Renal cortical epithelial cell (primary cell): ENCODE data around the gene KIRREL3. TPM values are rescaled to one million over a fixed set of nuclear protein-coding genes. Genes with fewer than 3 reads are reported as not detected.
A peak's percentile ranks its signal among the peaks of the same experiment; 100 is the strongest.

Source experiments
- DNase-seq: peaks from one replicate; pipeline ENCODE4 v3.0.0-alpha.2; 2011; ENCODE audit warnings: low read depth
- total RNA-seq: library from RNA; depleted of rRNA; stranded (reverse); fragments of >200 nt; gene quantifications from 2 replicates; pipeline ENCODE4 v1.2.3, GENCODE V29; 2014

The KIRREL3 gene
- total RNA-seq, 1 donor from 2014 or later: 0.10 TPM

GRCh38 chr11:126443120-126443519 lies 557.5 kb downstream of the KIRREL3 start:
- DNase-seq: no peak

- DNase-seq: peak; percentile 33
These were observed 559.6 kb downstream of the KIRREL3 start for GRCh38 chr11:126440792-126441514.

- DNase-seq: no peak
These were observed 560.3 kb downstream of the KIRREL3 start for GRCh38 chr11:126440276-126440675.

DNA sequence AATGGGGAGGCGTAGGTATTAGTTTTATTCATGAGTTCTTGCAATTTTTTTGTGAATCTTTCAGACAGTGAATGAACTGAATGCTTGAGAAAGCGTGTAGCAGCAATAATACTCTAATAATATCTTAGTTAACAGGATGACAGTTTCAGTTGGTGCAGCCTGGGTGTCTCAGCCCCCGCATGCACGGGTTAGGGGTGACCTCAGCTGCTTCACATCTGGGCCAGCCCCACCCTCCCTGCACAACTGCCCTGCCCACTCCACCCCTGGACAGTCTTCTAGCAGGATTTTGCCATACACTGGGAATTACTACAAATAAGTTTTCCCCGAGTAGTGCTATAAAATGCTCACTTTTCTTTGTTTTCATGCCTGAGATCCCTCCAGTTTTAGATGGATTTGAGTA lies 561.9 kb downstream of the KIRREL3 start:
- no peak for DNase-seq

GRCh38 chr11:126438272-126438671 lies 562.3 kb downstream of the KIRREL3 start:
- no peak for DNase-seq

DNA sequence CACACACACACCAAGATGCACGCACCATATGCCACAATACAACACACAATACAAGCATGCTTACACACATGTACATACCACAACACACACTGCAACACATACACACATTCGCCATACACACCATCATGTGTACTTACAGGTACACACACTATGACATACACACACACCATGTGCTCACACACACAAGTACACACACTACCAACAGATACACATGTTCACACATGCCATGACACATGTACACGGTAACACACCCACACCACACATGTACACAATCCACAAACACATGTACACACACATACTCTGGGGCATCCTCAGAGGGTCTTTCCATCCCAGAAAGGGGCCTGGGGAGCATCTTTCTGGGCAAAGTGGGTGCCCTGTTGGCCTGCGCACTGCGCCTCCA lies 562.8 kb downstream of the KIRREL3 start:
- DNase-seq: no peak

GRCh38 chr11:126436209-126436755 lies 564.3 kb downstream of the KIRREL3 start:
- DNase-seq: no peak

GRCh38 chr11:126434950-126435335 lies 565.6 kb downstream of the KIRREL3 start:
- DNase-seq: no peak

DNA sequence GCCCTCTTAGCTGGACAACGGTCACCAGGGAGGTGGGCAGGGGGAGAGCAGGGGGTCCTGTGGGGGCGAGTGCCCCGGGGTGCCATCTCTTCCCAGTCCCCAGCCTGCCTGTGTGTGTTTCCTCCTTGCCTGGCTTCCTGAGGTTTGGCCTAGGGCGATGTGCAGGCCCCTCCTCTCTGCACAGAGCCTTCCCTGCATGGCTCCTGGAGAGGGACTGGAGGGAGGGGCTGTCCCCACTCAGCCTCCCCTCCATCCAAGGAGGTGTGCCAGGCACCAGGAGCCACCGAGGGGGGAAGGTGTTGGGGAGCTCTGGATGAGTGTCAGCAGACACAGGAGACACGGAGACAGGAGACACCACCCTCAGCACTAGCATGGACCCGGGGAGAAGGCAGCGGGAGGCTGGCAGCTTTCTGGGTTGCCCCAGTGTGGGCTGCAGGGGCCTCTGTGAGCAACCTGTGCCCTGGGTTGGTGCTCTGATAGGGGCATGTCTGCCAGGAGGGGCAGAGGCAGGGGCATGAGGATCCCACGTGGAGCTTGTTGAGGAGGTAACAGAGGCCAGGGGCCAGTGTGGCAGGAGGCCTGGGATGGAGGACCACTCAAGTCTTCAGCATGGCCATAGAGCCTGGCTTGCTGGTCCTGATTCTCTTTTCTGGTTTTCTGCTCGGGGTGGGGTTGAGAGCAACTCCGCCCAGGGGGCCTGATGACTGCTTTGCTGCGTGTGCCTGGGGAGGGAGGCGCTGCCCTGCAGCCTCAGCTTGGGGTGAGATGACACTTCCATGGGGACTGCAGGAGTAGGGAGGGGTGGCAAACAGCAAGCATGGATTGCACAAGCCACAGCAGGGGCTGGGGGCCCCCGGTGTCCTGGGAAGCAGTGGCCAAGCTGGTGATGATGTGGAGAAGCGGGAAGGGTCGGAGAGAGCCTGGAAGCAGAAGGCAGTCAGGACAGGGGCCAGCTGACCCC lies 566.3 kb downstream of the KIRREL3 start:
- DNase-seq: no peak

DNA sequence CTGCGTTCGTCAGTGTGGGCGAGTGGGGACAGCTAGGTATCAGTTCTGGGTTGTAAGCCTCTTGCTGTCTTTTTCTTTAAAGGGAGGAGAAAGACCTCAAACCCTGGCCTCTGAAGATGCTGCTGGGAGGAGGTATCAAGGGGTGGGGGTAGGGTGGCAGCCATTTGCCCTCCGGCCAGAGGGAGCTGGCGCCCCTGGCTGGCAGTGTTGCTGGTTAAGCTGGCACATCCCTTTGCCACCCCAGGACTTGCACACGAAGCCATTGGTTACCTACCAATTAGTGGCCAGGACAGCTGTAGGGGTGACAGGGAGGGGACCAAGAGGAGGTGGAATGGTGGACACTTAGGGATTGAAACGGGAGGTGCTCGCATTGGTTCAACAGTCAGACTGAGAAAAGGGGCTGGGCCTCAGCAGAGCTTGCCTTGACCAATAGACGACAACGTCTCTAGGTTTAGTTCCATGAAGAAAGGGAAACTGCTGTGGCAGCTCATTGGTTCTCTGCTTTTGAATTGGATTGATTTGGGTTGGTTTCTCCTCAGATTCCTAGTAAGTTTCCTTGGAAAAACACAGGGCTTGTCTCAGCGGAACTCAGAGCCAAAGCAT lies 567.2 kb downstream of the KIRREL3 start:
- DNase-seq: no peak

DNA sequence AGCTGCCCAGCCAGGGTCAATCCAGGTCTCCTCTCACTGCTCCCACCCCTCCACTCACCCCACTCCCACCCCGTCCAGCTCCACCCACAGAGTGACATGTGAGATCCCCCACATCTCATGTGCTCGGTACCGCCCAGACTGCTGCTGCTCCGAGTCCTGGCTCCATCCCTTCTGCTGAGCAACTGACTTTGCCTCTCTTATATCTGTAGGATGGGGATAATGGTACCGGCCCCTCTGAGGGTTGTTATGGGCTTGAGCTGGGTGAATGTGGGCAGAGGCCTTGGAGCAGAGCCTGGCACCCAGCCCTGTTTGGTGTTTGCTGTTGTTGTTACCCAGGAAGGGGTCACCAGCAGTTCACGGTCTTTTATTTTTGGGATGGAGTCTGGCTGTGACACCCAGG lies 568.0 kb downstream of the KIRREL3 start:
- DNase-seq: no peak

DNA sequence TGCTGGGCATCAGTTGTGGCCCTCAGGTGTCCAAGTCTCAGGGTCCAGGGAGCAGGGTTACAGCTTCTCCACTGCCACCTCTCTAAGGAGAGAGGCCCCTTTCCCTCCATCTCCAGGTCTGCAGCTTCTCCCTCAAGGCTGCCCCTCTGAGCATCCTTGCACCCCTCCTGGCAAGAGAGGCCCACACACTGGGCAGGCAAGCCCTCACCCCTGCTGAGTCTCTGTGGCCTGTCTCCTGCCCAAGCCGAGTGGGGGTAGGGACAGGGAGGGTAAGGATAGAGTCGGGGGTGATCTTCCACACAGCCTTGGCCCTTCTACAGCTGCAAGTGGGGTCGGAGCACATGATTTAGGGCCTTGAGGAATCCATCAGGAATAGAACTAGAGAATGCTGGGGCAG lies 568.5 kb downstream of the KIRREL3 start:
- DNase-seq: no peak

DNA sequence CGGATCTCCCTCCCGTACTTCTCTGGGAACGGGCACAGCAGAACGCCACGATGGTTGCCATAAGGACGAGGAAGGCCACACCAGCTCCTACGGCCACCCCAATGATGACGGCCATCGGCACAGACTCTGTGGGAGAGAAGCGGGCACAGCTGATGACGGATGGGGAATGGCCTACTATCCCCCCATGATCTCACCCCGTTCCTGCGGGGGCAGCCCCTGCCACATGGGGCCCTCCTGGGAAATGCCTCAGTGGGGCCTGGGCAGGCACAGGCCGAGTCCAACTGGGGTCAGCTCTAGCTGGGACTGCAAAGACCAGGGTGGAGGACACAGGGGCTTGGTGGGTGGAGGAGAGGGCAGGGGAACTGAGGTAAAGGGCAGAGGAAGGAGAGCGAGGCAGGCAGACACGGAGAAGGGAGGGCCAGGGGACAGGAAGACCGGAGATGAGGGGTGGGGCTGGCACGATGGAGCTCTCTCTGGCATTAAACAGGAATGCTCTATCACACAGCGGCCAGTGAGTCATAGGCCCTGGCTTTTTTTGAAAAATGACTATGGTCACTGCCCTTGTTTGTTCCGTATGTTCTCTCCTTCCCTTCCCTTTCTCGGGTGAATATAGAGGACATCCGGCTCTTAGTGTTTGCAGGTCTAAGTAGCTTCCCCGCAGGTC lies 569.0 kb downstream of the KIRREL3 start:
- peak; percentile 3 for DNase-seq

GRCh38 chr11:126430581-126431335 lies 569.8 kb downstream of the KIRREL3 start:
- DNase-seq: no peak

GRCh38 chr11:126426820-126427749 lies 573.5 kb downstream of the KIRREL3 start:
- DNase-seq: peak; percentile 41

- no peak for DNase-seq
These were observed 574.5 kb downstream of the KIRREL3 start for GRCh38 chr11:126426106-126426505.

DNA sequence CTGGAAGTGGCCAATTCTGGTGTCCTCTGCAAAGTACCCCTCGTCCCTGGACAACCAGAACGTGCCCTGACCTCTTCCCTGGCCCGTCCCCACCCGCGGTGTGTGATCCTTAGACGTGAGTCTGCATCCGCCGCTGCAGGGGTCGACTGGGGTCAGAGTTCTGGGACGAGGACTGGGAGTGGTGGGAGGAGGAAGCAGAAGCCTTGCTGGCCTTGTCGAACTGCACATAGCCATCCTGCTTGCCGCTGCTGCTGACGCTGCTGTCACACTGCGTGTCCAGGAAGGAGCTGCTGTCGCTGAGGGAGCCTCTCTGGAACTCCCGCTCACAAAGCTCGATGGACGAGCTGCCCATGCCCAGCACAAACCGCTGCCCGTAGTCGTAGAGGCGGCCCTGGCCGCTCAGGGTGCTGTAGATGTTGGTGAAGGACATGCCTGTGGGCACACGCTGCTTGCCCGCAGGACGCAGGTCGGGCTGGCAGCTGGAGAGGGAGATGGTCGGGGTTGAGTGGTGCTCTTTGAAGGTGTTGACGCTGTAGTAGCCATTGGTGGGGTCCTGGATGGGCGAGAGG lies 576.0 kb downstream of the KIRREL3 start:
- no peak for DNase-seq

DNA sequence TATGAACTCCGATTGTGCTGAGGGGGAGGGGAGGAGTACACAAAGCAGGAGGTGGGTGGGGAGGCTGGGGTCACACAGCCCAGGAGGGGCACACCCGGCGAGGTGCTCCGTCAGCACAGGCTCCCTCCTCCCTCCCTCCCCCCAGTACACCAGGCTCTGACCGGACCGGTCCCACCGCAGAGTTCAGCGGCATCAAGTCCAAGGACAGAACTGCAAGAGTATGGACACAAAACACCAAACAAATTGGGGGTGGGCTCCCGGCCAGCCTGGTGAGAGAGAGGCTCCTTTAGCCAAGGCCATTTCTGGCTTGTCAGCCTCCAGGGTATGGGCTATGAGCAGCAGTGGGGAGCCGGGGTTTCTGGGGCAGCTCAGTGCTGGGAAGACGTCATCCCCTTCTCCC lies 576.8 kb downstream of the KIRREL3 start:
- no peak for DNase-seq

GRCh38 chr11:126423154-126423553 lies 577.4 kb downstream of the KIRREL3 start:
- DNase-seq: no peak
